C4-2B (cell line): Measurements from ENCODE around the gene IL2RG.
A peak's percentile ranks its signal among the peaks of the same experiment; 100 is the strongest.

ENCODE experiments used
- H3K27ac ChIP-seq: fragments of 450-650 bp; 2 replicates; pipeline ENCODE4 v1.5.1; 2017
- ZFX ChIP-seq: fragments of 450-650 bp; IDR thresholded peaks from 2 replicates; pipeline ENCODE4 v1.6.1; 2017
- TF ChIP-seq, protein P1 (sequence below): fragments of 450-650 bp; conservative IDR thresholded peaks from 2 replicates; pipeline ENCODE4 v1.5.1; 2017; ENCODE audit warnings: mild to moderate bottlenecking

Gene IL2RG

GRCh38 chrX:71128166-71128833, 16.9 kb upstream of the IL2RG start:
- no peak for TF ChIP-seq ZFX
- TF ChIP-seq, protein P1, sequence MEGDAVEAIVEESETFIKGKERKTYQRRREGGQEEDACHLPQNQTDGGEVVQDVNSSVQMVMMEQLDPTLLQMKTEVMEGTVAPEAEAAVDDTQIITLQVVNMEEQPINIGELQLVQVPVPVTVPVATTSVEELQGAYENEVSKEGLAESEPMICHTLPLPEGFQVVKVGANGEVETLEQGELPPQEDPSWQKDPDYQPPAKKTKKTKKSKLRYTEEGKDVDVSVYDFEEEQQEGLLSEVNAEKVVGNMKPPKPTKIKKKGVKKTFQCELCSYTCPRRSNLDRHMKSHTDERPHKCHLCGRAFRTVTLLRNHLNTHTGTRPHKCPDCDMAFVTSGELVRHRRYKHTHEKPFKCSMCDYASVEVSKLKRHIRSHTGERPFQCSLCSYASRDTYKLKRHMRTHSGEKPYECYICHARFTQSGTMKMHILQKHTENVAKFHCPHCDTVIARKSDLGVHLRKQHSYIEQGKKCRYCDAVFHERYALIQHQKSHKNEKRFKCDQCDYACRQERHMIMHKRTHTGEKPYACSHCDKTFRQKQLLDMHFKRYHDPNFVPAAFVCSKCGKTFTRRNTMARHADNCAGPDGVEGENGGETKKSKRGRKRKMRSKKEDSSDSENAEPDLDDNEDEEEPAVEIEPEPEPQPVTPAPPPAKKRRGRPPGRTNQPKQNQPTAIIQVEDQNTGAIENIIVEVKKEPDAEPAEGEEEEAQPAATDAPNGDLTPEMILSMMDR: no peak
- no peak overlapping the region for H3K27ac ChIP-seq

DNA sequence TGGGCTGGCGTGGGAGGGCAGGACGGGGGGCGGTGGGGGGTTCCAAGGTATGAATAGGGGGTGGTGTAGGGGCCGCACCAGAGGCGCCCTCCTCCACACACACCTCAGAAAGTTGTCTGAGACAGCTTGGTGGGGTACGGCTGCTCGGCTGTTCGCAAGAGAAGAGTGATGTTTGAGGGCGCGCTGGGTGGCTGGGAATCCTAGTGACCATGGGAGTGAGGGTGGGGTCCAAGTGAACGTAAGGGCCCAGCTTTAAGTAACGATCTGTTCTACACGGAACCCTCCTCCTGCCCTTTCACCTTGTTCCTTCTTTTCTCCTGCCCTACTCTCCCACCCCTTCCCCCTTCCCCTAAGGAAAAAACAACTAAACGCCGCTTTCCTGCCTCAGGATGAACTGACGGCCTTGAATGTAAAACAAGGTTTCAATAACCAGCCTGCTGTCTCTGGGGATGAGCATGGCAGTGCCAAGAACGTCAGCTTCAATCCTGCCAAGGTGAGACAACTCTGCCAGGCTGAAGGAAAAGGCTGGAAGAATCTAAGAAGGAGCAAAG, 7.7 kb upstream of the IL2RG start:
- peak overlapping the region; percentile 86 for H3K27ac ChIP-seq
- no peak for TF ChIP-seq ZFX
- TF ChIP-seq, protein P1: no peak

DNA sequence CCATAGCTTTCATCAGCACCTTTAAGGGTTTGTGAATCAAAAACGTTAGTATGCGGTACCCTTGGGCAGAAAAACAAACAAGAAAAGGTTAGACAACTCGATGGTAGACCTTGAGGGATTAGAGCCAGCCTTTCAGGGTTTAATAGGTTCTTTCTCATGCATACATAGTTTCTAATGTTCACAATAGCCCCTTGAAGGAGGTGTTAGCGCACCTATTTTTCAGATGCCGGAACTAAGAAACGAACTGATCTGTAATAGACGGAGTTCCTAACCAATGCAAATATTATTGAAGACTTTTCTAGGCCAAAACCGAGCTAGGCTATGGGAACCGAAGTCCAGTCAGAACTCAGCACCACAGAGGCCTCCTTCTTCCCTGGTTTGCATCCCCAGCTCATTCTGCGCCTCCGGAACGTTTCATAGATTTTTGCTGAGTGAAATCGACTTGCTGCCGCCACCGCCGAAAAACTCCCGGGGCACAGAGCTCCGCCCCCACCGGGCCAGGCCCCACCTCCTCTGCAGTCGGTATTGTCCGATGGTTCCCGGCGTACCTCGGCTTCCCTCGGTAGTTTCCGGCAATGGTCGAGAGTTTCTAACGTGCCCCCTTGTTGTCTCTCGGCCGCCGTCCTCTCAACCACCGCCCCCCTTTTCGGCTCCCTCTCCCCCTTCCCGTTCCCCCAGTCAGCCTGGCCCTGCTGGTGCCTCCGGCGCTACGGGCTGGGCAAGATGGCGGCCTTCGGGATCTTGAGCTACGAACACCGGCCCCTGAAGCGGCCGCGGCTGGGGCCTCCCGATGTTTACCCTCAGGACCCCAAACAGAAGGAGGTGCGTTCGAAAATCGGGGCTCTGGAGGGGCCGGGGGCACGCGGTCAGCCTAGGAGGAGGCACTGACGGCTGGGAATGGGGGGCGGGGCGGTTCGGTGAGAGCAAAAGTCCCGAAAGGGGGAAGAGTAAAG, 6.9 kb upstream of the IL2RG start, which contains the start of gene MED12:
TSS of gene MED12 (plus strand) at position 565 of the 953 bp plus-strand sequence. CDS start at position 724, 159 bp downstream.
- peak within 1 kb of the TSS; percentile 86 for H3K27ac ChIP-seq
- TF ChIP-seq, protein P1: no peak
- TF ChIP-seq ZFX: no peak

DNA sequence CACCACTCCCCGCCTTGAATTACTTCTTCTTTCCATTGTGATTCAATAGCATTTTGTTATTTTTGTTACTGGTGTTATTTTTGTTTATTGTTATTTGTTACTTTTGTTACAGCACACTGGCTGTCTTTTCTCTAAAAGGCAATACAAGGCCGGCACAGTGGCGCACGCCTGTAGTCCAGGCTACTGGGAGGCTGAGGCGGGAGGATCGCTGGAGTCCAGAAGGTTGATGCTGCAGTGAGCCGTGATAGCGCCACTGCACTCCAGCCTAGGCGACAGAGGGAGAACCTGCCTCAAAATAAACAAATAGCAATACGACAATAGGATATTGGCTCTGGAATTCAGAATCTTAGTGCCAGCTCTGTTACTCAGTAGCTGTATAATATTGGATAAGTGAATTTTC, 6.0 kb upstream of the IL2RG start:
- TF ChIP-seq ZFX: no peak
- TF ChIP-seq, protein P1: no peak
- H3K27ac ChIP-seq: no peak overlapping the region

- no peak for TF ChIP-seq ZFX
- TF ChIP-seq, protein P1: no peak
- no peak overlapping the region for H3K27ac ChIP-seq
These were observed 599 bp upstream of the IL2RG start for GRCh38 chrX:71111921-71112431.

DNA sequence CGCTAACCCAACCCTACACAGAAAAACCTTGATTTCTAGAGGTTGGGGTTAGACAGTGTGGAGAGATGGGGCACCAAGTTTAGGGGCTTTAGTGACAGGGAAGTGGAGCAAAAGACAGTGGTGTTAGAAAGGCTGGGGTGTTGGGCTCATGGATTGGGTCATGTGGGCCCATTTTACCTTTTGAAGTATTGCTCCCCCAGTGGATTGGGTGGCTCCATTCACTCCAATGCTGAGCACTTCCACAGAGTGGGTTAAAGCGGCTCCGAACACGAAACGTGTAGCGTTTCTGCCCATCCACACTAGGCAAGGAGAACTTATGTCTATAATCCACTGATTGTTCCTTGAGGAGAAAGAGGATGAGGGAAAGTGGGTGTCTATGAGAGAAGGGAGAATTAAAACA, 2.3 kb downstream of the IL2RG start:
- TF ChIP-seq ZFX: no peak
- TF ChIP-seq, protein P1: no peak
- no peak overlapping the region for H3K27ac ChIP-seq
